Lung (tissue), 12 donors: ENCODE data around the gene ARHGEF25. TPM values are rescaled to one million over a fixed set of nuclear protein-coding genes. Genes with fewer than 3 reads are reported as not detected.

Experiments used
- ATAC-seq: fragments of 200-7000 bp; cut with Tn5 transposase; one replicate; pipeline ENCODE4 v1.9.1; 2020; ENCODE audit warnings: moderate number of reproducible peaks; ENCODE audit not compliant: insufficient read depth, low FRiP score
- DNase-seq, 3 donors: peaks; one replicate each; pipeline ENCODE4 v3.0.0-alpha.2; 2013 to 2017
- H3K27ac ChIP-seq, 2 donors: one replicate each; pipeline ENCODE4 v1.5.1; 2013; ENCODE audit warnings: mild to moderate bottlenecking in 2 of 2, moderate library complexity in 2 of 2, control low read depth in 1 of 2, inconsistent platforms in 1 of 2, low read depth in 1 of 2, low read length in 1 of 2
- H3K27me3 ChIP-seq, 3 donors: one replicate each; pipeline ENCODE4 v1.5.1; 2013; ENCODE audit warnings: low read length in 2 of 3; ENCODE audit not compliant: control insufficient read depth in 3 of 3, insufficient read depth in 3 of 3
- H3K36me3 ChIP-seq, 4 donors: one replicate each; pipeline ENCODE4 v1.5.1; 2013; ENCODE audit warnings: low read length in 4 of 4, mild to moderate bottlenecking in 1 of 4, moderate library complexity in 1 of 4; ENCODE audit not compliant: control insufficient read depth in 4 of 4, insufficient read depth in 4 of 4
- H3K4me1 ChIP-seq, 5 donors: one replicate each; pipeline ENCODE4 v1.5.1; 2013; ENCODE audit warnings: low read length in 5 of 5, mild to moderate bottlenecking in 2 of 5, moderate library complexity in 1 of 5; ENCODE audit not compliant: control insufficient read depth in 5 of 5, insufficient read depth in 5 of 5
- H3K4me3 ChIP-seq: one replicate; pipeline ENCODE4 v1.5.1; 2013; ENCODE audit warnings: mild to moderate bottlenecking, control low read depth, moderate library complexity
- H3K9ac ChIP-seq, 2 donors: one replicate each; pipeline ENCODE4 v1.5.1; 2013; ENCODE audit warnings: low read length in 2 of 2, control low read depth in 1 of 2; ENCODE audit not compliant: insufficient read depth in 1 of 2
- H3K9me3 ChIP-seq, 4 donors: one replicate each; pipeline ENCODE4 v1.5.1; 2013; ENCODE audit warnings: low read length in 3 of 4, mild to moderate bottlenecking in 1 of 4, moderate library complexity in 1 of 4; ENCODE audit not compliant: control insufficient read depth in 4 of 4, insufficient read depth in 3 of 4
- WGBS, 2 donors: extraction: QIAGEN DNeasy Blood & Tissue Kit; methylation state at CpG; one replicate each; pipeline ENCODE4 v1.1.7; 2013; 5-methylcytosine and 5-hydroxymethylcytosine counted together
- polyA plus RNA-seq, 2 donors: library from polyadenylated mRNA; stranded (reverse); fragments of 200-250 nt; gene quantifications; one replicate each; pipeline ENCODE4 v1.2.1, GENCODE V29; 2013
- total RNA-seq, 2 donors: library from RNA; depleted of rRNA in 1 of 2; stranded (reverse); fragments of >200 nt in 1 of 2; gene quantifications; one replicate each; pipeline ENCODE4 v1.2.1, GENCODE V29; 2014 to 2021
- TF ChIP-seq, protein P1 (sequence below): IDR thresholded peaks from 2 replicates; pipeline ENCODE4 v1.5.1; 2012; ENCODE audit warnings: mild to moderate bottlenecking; ENCODE audit errors: control extremely low read depth, extremely low read depth
- donor health status: control.
- donor health status: control.
- donor health status: Bipolar disorder and iron deficiency.
- donor health status: healthy.
- donor health status: DM: yes; HTN: yes; CAD: no.

The ARHGEF25 gene
- total and polyA plus RNA-seq, 4 donors = 7.8 to 23.0 (median 11.3) TPM

GRCh38 chr12:57625261-57626032, 14.2 kb downstream of the ARHGEF25 start:
- Histone ChIP-seq H3K36me3 (no peaks in the 10 kb centered on the region), H3K27ac (no peak overlapping the region), H3K9ac (no peak overlapping the region), H3K4me3 (no peak overlapping the region), H3K27me3 (peaks cover 2 to 92% (median 59%) of the 10 kb centered on the region in 3 donors), H3K4me1 (peaks cover 0 to 24% (median 6%) of the 10 kb centered on the region in 5 donors), H3K9me3 (peaks cover 0 to 2% (median 0%) of the 10 kb centered on the region in 4 donors)
- ATAC-seq (no peak), DNase-seq (peak in 1 of 3 donors; percentile 14)
- TF ChIP-seq, protein P1, sequence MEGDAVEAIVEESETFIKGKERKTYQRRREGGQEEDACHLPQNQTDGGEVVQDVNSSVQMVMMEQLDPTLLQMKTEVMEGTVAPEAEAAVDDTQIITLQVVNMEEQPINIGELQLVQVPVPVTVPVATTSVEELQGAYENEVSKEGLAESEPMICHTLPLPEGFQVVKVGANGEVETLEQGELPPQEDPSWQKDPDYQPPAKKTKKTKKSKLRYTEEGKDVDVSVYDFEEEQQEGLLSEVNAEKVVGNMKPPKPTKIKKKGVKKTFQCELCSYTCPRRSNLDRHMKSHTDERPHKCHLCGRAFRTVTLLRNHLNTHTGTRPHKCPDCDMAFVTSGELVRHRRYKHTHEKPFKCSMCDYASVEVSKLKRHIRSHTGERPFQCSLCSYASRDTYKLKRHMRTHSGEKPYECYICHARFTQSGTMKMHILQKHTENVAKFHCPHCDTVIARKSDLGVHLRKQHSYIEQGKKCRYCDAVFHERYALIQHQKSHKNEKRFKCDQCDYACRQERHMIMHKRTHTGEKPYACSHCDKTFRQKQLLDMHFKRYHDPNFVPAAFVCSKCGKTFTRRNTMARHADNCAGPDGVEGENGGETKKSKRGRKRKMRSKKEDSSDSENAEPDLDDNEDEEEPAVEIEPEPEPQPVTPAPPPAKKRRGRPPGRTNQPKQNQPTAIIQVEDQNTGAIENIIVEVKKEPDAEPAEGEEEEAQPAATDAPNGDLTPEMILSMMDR = no peak
- whole genome bisulfite sequencing, 2 donors = 77 to 82% methylated on average over 12 of the region's 12 CpGs

DNA sequence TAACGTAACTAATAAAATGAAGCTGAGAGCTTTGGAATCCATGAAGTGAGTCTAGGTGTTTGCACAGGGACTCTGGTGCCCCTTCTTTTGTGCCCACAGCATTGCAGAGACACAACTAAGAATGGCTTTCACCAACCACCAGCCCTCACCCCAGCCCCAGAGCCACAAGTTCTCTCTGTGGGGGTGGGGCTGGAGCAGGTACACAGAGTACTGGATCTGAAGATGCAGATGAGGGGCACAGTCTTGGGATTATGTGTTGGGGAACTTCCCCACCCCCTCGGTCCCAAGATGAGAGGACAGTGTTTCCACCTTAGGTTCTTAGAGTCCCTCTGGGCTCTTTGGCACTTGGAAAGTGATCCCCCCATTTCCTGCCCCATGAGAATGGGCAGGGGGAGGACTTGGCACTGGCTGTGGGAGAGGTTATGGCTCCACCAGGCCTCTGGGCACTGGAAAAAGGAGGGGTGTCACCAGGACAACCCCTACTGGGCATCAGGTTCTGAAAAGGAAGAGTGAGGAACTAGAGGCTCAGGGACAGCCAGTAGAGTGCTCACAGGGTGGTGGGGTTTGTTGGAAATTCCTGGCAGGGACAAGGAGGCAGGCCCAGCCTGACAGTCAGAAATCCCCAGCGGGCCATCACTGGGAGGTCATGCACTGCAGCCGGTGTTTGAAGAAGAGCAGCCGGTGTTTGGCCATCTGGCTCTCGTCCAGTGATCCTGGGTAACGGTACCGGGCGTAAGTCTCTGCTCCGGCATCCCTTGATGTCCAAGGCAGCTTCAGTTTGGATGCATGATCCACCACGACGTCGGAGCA, 15.1 kb downstream of the ARHGEF25 start:
- TF ChIP-seq, protein P1 = no peak

GRCh38 chr12:57626921-57627445, 15.7 kb downstream of the ARHGEF25 start:
- no peaks in the 10 kb centered on the region for H3K36me3 ChIP-seq
- WGBS, 2 donors = 20 to 28% methylated on average over 9 of the region's 9 CpGs
- peaks cover 0 to 93% (median 57%) of the 10 kb centered on the region in 3 donors for H3K27me3 ChIP-seq
- TF ChIP-seq, protein P1 = no peak
- peaks cover 0 to 17% (median 7%) of the 10 kb centered on the region in 5 donors for H3K4me1 ChIP-seq
- no peak overlapping the region for H3K27ac ChIP-seq
- peaks cover 0 to 2% (median 0%) of the 10 kb centered on the region in 4 donors for H3K9me3 ChIP-seq
- DNase-seq = peak in 1 of 3 donors; percentile 5
- no peak overlapping the region for H3K9ac ChIP-seq
- no peak overlapping the region for H3K4me3 ChIP-seq
- ATAC-seq = no peak

More for the DNA sequence above, 15.1 kb downstream of the ARHGEF25 start:
- 43 to 49% methylated on average over 13 of the region's 13 CpGs for WGBS, 2 donors
- Histone ChIP-seq H3K27ac (no peak overlapping the region), H3K36me3 (no peaks in the 10 kb centered on the region), H3K9me3 (peaks cover 0 to 2% (median 0%) of the 10 kb centered on the region in 4 donors), H3K9ac (no peak overlapping the region), H3K27me3 (peaks cover 0 to 92% (median 59%) of the 10 kb centered on the region in 3 donors), H3K4me1 (peaks cover 0 to 18% (median 6%) of the 10 kb centered on the region in 5 donors), H3K4me3 (no peak overlapping the region)
- ATAC-seq = no peak
- peak in 1 of 3 donors; percentile 26 for DNase-seq
